Measurements from ENCODE around the gene NME1.

DNA sequence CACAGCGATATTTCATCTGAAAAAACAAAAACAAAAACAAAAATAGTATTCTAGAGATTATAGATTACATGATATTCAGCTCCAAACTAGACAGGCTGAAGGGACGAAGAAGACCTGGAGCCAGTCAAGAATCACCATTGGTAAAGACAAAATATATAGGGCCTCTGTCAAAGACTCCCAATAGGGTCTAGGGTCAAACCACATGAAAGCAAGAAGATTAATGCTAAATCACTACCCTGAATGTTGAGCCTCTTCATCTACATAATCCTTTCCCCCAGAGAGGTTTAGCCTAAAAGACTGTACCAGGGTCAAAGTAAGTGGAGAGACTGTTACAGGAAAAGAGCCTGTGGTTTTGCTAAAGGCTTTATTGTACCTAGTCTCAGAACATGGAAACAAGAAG lies 10.8 kb upstream of the NME1 start:
- TF ChIP-seq EZH2 (IDR thresholded peaks at IDR 0.05; ENCODE audit: insufficient read depth, poor library complexity, severe bottlenecking) (no peak), EZH2phosphoT487 (IDR thresholded peaks at IDR 0.05; ENCODE audit: insufficient read depth, low read depth) (no peak)

Data from GM23248 (cell line).